ENCODE measurements around the gene LBHD2.

LBHD2 gene

GRCh38 chr14:103068351-103069073 is 15.5 kb upstream of the LBHD2 start:
- Histone ChIP-seq H2AFZ (ENCODE audit: low read length, unreplicated experiment) (no peak overlapping the region), H3K27me3 (ENCODE audit: insufficient read depth, low read length) (no peaks in the 10 kb centered on the region), H3K27ac (ENCODE audit: low read depth, low read length) (no peak overlapping the region), H3K36me3 (ENCODE audit: insufficient read depth, low read length) (no peaks in the 10 kb centered on the region), H3K4me3 (ENCODE audit: low read depth, low read length) (no peak overlapping the region), H3K4me1 (ENCODE audit: control insufficient read depth, insufficient read depth, low read length, unreplicated experiment) (peaks cover 14% of the 10 kb centered on the region), H3K79me2 (ENCODE audit: control insufficient read depth, insufficient read depth, low read length, unreplicated experiment) (no peaks in the 10 kb centered on the region)

GRCh38 chr14:103070263-103070885 is 13.6 kb upstream of the LBHD2 start:
- no peak overlapping the region for H3K27ac ChIP-seq (ENCODE audit: low read depth, low read length)
- H3K36me3 ChIP-seq (ENCODE audit: insufficient read depth, low read length) = no peaks in the 10 kb centered on the region
- H2AFZ ChIP-seq (ENCODE audit: low read length, unreplicated experiment) = no peak overlapping the region
- H3K79me2 ChIP-seq (ENCODE audit: control insufficient read depth, insufficient read depth, low read length, unreplicated experiment) = no peaks in the 10 kb centered on the region
- peaks cover 14% of the 10 kb centered on the region for H3K4me1 ChIP-seq (ENCODE audit: control insufficient read depth, insufficient read depth, low read length, unreplicated experiment)
- H3K27me3 ChIP-seq (ENCODE audit: insufficient read depth, low read length) = no peaks in the 10 kb centered on the region
- no peak overlapping the region for H3K4me3 ChIP-seq (ENCODE audit: low read depth, low read length)

GRCh38 chr14:103070971-103071542 is 13.0 kb upstream of the LBHD2 start:
- H3K4me3 ChIP-seq (ENCODE audit: low read depth, low read length) = no peak overlapping the region
- H3K27ac ChIP-seq (ENCODE audit: low read depth, low read length) = no peak overlapping the region

GRCh38 chr14:103071544-103072251 is 12.3 kb upstream of the LBHD2 start:
- H3K79me2 ChIP-seq (ENCODE audit: control insufficient read depth, insufficient read depth, low read length, unreplicated experiment) = no peaks in the 10 kb centered on the region
- H2AFZ ChIP-seq (ENCODE audit: low read length, unreplicated experiment) = no peak overlapping the region
- no peak overlapping the region for H3K27ac ChIP-seq (ENCODE audit: low read depth, low read length)
- H3K27me3 ChIP-seq (ENCODE audit: insufficient read depth, low read length) = no peaks in the 10 kb centered on the region
- H3K4me3 ChIP-seq (ENCODE audit: low read depth, low read length) = no peak overlapping the region
- H3K36me3 ChIP-seq (ENCODE audit: insufficient read depth, low read length) = no peaks in the 10 kb centered on the region
- peaks cover 14% of the 10 kb centered on the region for H3K4me1 ChIP-seq (ENCODE audit: control insufficient read depth, insufficient read depth, low read length, unreplicated experiment)

More at GRCh38 chr14:103070971-103071542, 13.0 kb upstream of the LBHD2 start:
- Histone ChIP-seq H3K27me3 (ENCODE audit: insufficient read depth, low read length) (no peaks in the 10 kb centered on the region), H3K79me2 (ENCODE audit: control insufficient read depth, insufficient read depth, low read length, unreplicated experiment) (no peaks in the 10 kb centered on the region), H2AFZ (ENCODE audit: low read length, unreplicated experiment) (no peak overlapping the region), H3K4me1 (ENCODE audit: control insufficient read depth, insufficient read depth, low read length, unreplicated experiment) (peaks cover 14% of the 10 kb centered on the region), H3K36me3 (ENCODE audit: insufficient read depth, low read length) (no peaks in the 10 kb centered on the region)

GRCh38 chr14:103072595-103073366 is 11.2 kb upstream of the LBHD2 start:
- H3K4me3 ChIP-seq (ENCODE audit: low read depth, low read length) = no peak overlapping the region
- H3K79me2 ChIP-seq (ENCODE audit: control insufficient read depth, insufficient read depth, low read length, unreplicated experiment) = no peaks in the 10 kb centered on the region
- H3K27ac ChIP-seq (ENCODE audit: low read depth, low read length) = no peak overlapping the region
- H3K4me1 ChIP-seq (ENCODE audit: control insufficient read depth, insufficient read depth, low read length, unreplicated experiment) = peaks cover 5% of the 10 kb centered on the region
- no peak overlapping the region for H2AFZ ChIP-seq (ENCODE audit: low read length, unreplicated experiment)
- H3K36me3 ChIP-seq (ENCODE audit: insufficient read depth, low read length) = no peaks in the 10 kb centered on the region
- H3K27me3 ChIP-seq (ENCODE audit: insufficient read depth, low read length) = no peaks in the 10 kb centered on the region

GRCh38 chr14:103073367-103073875 is 10.6 kb upstream of the LBHD2 start:
- Histone ChIP-seq H3K27me3 (ENCODE audit: insufficient read depth, low read length) (no peaks in the 10 kb centered on the region), H3K27ac (ENCODE audit: low read depth, low read length) (no peak overlapping the region), H3K79me2 (ENCODE audit: control insufficient read depth, insufficient read depth, low read length, unreplicated experiment) (no peaks in the 10 kb centered on the region), H3K4me1 (ENCODE audit: control insufficient read depth, insufficient read depth, low read length, unreplicated experiment) (no peaks in the 10 kb centered on the region), H3K4me3 (ENCODE audit: low read depth, low read length) (no peak overlapping the region), H2AFZ (ENCODE audit: low read length, unreplicated experiment) (no peak overlapping the region), H3K36me3 (ENCODE audit: insufficient read depth, low read length) (no peaks in the 10 kb centered on the region)

- no peaks in the 10 kb centered on the region for H3K27me3 ChIP-seq (ENCODE audit: insufficient read depth, low read length)
- no peak overlapping the region for H2AFZ ChIP-seq (ENCODE audit: low read length, unreplicated experiment)
- H3K79me2 ChIP-seq (ENCODE audit: control insufficient read depth, insufficient read depth, low read length, unreplicated experiment) = no peaks in the 10 kb centered on the region
- H3K27ac ChIP-seq (ENCODE audit: low read depth, low read length) = no peak overlapping the region
- no peaks in the 10 kb centered on the region for H3K36me3 ChIP-seq (ENCODE audit: insufficient read depth, low read length)
- H3K4me1 ChIP-seq (ENCODE audit: control insufficient read depth, insufficient read depth, low read length, unreplicated experiment) = no peaks in the 10 kb centered on the region
- no peak overlapping the region for H3K4me3 ChIP-seq (ENCODE audit: low read depth, low read length)
Observed at GRCh38 chr14:103073876-103074728, 9.9 kb upstream of the LBHD2 start.

GRCh38 chr14:103074729-103075367 is 9.2 kb upstream of the LBHD2 start:
- Histone ChIP-seq H2AFZ (ENCODE audit: low read length, unreplicated experiment) (peak overlapping the region; percentile 2), H3K4me3 (ENCODE audit: low read depth, low read length) (peak overlapping the region; percentile 66), H3K79me2 (ENCODE audit: control insufficient read depth, insufficient read depth, low read length, unreplicated experiment) (no peaks in the 10 kb centered on the region), H3K4me1 (ENCODE audit: control insufficient read depth, insufficient read depth, low read length, unreplicated experiment) (no peaks in the 10 kb centered on the region), H3K36me3 (ENCODE audit: insufficient read depth, low read length) (no peaks in the 10 kb centered on the region), H3K27me3 (ENCODE audit: insufficient read depth, low read length) (no peaks in the 10 kb centered on the region), H3K27ac (ENCODE audit: low read depth, low read length) (no peak overlapping the region)

- Histone ChIP-seq H3K79me2 (ENCODE audit: control insufficient read depth, insufficient read depth, low read length, unreplicated experiment) (no peaks in the 10 kb centered on the region), H3K4me1 (ENCODE audit: control insufficient read depth, insufficient read depth, low read length, unreplicated experiment) (no peaks in the 10 kb centered on the region), H2AFZ (ENCODE audit: low read length, unreplicated experiment) (no peak overlapping the region), H3K27ac (ENCODE audit: low read depth, low read length) (no peak overlapping the region), H3K36me3 (ENCODE audit: insufficient read depth, low read length) (no peaks in the 10 kb centered on the region), H3K27me3 (ENCODE audit: insufficient read depth, low read length) (peaks cover 17% of the 10 kb centered on the region; the same call in 1 of the 2 replicates), H3K4me3 (ENCODE audit: low read depth, low read length) (no peak overlapping the region)
Observed at GRCh38 chr14:103078420-103078749, 5.6 kb upstream of the LBHD2 start.

Measured in ACC112 (cell line).